Endometrium (tissue), 2 donors: Measurements from ENCODE around the gene TUBGCP3.

Source experiments
- FAIRE-seq: peaks from 2 replicates; lab custom pipeline; 2012; peaks lifted over from hg19 to GRCh38; lab: Jason Lieb, UNC
- donor health status: control.
- donor health status: control.

TUBGCP3 gene

GRCh38 chr13:112477070-112477619 lies 110.8 kb downstream of the TUBGCP3 start:
- no peak for FAIRE-seq

DNA sequence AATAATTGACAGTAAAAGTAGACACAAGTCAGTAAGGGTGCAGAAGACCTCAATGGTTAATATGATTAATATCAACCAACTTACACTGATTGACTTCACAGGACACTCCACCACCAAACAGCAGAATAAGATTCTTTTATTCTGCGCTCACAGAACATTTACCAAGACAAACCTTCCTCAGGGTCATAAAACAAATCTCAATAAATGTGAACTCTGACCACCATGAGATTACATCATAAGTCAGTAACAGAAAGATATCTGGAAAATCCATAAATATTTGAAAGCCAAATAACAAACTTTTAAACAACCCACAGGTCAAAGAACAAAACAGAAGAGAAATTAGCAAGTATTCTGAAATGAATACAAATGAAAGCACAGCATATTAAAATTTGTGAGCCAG lies 112.1 kb downstream of the TUBGCP3 start:
- FAIRE-seq: no peak

GRCh38 chr13:112474869-112475268 lies 113.1 kb downstream of the TUBGCP3 start:
- FAIRE-seq: no peak

DNA sequence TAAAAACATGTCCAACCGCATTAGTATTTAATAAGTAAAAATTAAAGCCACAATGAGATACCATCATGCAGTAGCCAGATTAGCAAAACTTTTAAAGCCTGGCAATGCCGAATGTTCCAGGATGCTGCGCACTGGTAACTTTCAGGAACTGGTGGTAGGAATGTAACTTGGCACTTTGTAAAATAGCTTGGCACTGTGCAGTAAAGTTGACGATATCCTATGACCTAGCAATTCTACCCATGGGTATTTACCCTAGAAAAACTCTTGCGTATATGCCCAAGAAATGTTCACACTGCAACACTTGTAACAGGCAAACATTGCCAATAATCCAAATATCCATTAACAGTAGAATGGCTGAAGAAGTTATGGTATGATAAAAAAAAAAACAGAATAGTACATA lies 114.1 kb downstream of the TUBGCP3 start:
- FAIRE-seq: no peak

GRCh38 chr13:112469071-112469745 lies 118.7 kb downstream of the TUBGCP3 start:
- FAIRE-seq: no peak

GRCh38 chr13:112468069-112468468 lies 119.9 kb downstream of the TUBGCP3 start:
- FAIRE-seq: no peak

GRCh38 chr13:112467236-112467635 lies 120.7 kb downstream of the TUBGCP3 start:
- no peak for FAIRE-seq

DNA sequence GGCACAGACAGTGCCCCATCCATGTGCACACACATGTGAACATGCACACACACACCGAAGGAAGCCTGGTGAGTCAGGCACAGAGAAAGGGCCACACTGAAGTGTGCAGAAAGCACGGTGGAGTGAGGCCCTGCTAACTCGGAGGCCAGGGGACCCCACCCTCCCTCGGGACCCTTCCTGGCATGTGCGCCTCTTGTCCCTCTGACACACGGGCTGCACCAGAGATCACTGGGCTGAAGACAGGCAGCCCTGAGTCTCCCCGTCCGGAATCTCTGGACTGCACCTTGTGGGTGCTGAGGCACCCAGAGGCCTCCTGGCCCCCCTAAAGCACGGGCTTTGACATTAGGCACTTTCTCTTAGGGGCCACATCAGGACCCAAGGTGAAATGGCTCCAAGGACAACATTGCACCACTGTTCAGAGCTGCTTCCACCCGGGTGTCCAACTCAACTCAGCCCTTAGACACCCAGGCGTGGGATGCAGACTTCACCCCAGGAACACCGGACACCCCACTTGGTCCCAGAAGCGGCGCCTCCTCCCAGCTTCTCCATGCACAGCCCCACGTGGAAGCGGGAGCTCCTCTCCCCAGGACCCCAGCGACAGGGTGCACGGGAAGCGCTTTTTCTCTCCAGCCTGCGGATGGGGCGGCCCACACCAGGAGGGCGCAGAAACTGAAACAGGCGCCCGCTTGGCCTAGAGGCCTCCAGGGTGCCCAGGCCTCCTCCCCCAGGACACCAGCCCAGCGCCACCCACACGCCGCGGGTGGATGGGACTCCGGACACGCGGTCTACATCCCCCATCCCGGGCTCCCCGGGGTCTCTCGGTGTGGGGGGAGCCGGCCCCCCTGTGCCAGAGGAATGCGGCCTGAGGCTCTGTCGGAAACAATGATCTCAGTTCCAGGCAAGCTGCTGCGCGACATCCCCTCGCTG lies 121.6 kb downstream of the TUBGCP3 start:
- FAIRE-seq: no peak

DNA sequence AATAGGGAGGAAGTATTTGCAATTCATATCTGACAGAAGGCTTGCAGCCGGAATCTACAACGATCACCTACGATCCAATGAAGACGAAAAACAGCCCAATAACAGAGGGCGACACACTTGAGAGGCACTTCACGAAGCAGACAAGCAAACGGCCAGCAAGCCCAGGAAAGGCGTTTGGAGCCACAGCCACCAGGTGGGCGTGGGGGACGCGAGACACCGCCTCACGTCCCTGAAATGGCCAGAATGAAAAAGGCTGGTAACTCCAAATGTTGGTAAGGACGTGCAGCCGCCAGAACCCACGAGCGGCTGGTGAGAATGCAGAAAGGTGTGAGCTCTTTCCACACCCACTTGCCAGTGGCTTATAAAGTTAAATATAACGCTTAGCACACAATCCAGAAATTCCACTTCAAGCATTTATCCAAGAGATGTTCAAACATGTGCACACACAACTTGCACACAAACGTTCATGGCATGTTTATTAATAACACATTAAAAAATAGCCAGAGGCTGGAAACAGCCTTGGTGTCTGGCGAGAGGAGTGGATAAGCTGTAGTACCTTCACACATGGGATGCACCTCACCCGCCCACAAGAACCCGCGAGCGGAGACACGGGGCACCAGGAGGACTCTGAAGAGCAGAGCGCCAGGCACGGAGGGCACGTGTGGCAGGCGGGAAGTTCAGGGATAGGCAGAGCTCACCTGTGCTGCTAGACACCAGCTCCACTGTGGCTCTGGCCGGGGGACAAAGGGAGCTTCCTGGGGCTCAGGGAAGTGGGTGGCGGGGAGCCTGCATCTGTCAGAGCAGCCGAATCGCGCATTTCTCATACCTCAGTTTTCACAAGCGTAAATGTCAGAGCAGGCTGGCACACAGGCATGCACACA lies 122.5 kb downstream of the TUBGCP3 start:
- FAIRE-seq: no peak

DNA sequence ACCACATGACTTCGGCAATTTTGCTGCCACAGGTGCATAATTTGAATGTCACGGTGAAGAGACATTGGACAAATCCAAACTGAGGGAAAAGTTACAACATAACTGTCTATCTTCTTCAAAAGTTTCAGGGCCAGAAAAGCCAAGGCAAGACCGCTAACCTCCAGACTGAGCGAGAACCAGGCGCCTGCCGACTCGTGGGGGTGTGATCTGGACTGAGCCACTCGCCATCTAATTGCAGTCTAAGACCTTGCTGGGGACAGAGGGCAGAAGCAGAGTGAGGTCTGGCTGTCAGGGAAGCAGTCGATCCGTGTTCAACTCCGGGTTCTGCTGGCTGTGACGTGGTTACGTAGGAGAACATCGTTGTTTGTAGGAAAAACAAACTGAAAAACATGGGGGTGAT lies 123.2 kb downstream of the TUBGCP3 start:
- FAIRE-seq: no peak

DNA sequence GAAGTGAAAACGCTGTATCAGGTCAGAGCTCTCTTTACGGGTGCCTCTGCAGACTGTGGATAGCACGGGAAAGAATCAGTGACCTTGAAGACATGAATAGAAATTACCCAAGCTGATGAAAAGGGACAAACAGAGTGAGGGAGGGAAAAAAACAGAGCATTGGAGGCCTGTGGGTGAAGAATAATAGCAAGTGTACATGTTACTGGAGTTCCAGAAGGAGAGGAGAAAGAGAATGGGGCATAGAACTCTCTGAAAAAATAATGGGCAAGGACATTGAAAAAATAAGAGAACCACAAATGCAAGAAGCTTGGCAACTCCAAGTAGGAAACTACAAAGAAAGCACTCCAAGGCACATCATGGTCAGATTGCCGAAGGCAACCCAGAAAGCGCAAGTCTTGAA lies 125.5 kb downstream of the TUBGCP3 start:
- no peak for FAIRE-seq

GRCh38 chr13:112457485-112457884 lies 130.5 kb downstream of the TUBGCP3 start:
- FAIRE-seq: no peak

DNA sequence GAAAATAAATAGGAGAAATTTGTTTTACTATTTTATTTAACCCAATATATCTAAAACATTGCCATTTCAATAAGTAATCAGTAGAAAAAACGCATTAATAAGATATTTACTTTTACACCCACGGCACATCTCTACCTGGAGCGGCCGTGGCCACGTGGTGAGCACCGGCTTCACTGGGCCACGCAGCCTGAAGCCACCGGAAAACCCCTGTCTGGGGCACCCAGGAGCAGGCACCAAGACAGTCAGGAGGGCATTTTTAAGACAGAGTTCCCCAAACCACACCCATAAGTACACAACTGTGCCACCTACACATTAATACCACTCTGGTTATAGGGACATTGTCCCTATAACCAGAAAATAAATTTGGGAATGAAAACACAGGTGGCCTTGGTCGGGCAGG lies 130.9 kb downstream of the TUBGCP3 start:
- FAIRE-seq: no peak

GRCh38 chr13:112456138-112457056 lies 131.6 kb downstream of the TUBGCP3 start:
- no peak for FAIRE-seq

- FAIRE-seq: no peak
These were observed 132.4 kb downstream of the TUBGCP3 start for GRCh38 chr13:112455476-112456059.

DNA sequence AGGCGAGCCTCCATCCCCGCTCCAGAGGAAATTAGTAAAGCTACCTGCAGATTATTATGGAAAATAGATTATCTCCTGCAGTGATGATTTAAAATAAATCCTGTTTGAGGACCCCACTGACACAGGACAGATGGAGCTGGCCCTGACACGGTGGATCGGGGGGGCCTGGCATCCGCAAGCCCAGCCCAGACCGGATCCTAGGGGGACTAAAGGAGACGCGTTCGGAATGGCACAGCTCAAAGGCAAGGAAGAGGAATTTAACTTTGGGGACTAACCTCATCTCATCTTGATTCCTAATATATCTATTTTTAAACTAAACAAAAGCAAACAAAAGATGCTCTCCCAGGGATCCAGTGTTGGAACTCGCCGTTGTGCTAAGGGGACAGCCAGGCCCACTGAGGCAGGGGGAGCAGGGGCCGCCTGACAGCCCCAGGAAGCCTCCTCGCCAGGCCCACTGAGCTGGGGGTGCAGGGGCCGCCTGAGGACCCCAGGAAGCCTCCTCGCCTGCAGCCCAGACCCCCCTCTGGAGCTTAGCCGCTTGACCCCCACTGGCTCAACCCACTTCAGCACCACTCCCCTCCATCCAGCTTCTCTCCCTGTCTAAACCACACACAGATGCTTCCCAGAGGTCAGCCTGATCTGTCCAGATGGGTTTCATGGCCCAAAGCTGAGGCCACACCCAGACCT lies 133.2 kb downstream of the TUBGCP3 start:
- FAIRE-seq: no peak

GRCh38 chr13:112453874-112454647 lies 133.9 kb downstream of the TUBGCP3 start:
- FAIRE-seq: no peak

- FAIRE-seq: no peak
These were observed 134.6 kb downstream of the TUBGCP3 start for GRCh38 chr13:112453207-112453829.
